Measurements from ENCODE around the gene CCDC74B.
"Not testable (repeated sequence)": the region's sequence is repeated elsewhere in the genome, so short reads cannot be mapped to it uniquely, and the experiment has no call there.

Gene CCDC74B

DNA sequence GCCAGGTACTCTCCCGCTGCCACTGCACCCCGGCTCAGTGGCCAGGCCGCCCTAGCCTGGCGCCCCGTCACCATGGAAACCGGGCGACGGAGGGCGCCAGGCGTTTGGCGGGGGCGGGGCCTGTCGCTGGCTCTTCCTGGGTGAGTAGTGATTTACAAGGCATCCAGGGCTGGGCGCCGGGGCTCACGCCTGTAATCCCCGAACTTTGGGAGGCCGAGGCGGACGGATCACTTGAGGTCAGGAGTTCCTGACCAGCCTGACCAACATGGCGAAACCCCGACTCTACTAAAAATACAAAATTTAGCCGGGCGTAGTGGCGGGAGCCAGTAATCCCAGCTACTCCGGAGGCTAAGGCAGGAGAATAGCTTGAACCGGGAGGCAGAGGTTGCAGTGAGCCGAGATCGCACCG lies at the start of gene CCDC74B:
CCDC74B (minus strand) TSS at position 107 of the 409 bp plus-strand sequence. CDS start 116 bp downstream, outside the sequence.
- not testable (repeated sequence) for DNase-seq

GRCh38 chr2:130193824-130194223 lies 48.9 kb upstream of the CCDC74B start:
- not testable (repeated sequence) for DNase-seq

DNA sequence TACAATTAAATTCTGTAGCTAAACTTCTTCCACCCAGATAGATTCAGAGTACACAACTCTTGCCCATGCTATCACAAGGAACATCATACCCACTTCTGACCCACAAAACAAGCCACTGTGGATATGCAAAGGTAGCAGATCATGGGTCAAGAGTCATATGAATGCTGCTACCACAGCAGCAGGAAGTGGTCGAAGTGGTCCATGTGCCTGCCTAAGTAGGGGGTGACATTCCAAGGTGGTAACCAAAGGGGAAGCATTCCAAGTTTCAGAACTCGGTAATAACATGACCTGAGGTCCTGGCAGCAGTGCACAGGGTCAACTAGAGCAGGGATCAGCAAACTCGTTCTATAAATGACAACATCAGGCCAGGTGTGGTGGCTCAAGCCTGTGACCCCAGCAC lies 47.5 kb upstream of the CCDC74B start:
- not testable (repeated sequence) for DNase-seq

DNA sequence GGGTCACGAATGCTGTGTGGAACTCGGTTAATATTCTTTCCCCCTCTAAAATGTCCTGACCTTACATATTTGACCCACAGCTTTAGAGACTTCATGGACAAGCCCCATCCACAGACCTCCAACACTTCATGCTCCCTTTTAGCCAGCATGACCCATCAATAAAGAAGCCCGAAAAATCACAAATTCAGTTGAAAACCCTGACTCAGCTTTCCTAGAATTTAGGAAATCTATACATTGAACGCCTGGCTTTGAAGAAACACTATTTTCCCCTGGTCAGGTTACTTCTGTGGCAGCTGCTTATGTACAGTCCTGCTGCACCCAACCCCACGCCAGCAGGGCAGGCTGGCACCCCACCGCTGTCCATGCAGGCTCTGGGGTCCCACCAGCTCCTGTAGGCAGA lies 46.4 kb upstream of the CCDC74B start:
- DNase-seq, result not testable (repeated sequence)

DNA sequence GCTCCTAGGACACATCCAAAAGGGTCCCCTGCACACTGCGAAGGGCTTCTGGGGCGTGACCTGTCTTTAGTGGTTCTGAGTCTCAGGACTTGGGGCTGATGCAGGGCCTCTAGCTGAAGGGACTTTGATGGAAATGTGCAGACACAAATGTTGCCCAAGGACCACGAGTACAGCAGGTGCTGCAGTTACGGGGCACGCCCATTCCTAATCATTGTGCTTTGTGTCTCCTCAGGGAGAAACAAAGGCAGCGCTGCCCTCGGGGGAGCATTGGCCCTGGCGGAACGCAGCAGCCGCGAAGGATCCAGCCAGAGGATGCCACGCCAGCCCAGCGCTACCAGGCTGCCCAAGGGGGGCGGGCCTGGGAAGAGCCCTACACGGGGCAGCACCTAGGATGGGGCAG lies 45.3 kb upstream of the CCDC74B start:
- no peak for DNase-seq

GRCh38 chr2:130188958-130189357 lies 44.0 kb upstream of the CCDC74B start:
- DNase-seq, result not testable (repeated sequence)

GRCh38 chr2:130187859-130188792 lies 43.2 kb upstream of the CCDC74B start:
- DNase-seq, result not testable (repeated sequence)

GRCh38 chr2:130187268-130187667 lies 42.4 kb upstream of the CCDC74B start:
- no peak for DNase-seq

GRCh38 chr2:130186391-130186790 lies 41.5 kb upstream of the CCDC74B start:
- no peak for DNase-seq

DNA sequence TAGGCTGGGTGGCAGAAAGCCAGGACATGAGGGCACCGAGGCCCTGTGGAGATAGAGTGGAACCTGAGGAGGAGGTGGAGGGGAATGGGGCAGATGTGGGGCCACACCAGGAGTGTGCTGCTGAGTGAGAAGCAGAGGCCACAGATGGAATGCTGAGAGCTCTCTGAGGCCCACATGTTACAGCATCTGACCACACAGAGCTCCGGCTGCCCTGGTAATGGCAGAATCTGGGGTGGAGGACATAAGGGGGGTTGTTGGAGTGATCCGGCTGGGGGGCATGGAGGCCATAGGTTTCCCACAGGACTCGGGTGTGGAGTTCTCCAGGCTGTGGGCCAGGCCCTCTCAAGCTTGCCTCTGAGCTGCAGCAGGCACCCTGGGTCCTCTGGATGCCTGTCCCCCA lies 41.0 kb upstream of the CCDC74B start:
- DNase-seq, result no peak

- no peak for DNase-seq
Observed at GRCh38 chr2:130185436-130185835, 40.5 kb upstream of the CCDC74B start.

DNA sequence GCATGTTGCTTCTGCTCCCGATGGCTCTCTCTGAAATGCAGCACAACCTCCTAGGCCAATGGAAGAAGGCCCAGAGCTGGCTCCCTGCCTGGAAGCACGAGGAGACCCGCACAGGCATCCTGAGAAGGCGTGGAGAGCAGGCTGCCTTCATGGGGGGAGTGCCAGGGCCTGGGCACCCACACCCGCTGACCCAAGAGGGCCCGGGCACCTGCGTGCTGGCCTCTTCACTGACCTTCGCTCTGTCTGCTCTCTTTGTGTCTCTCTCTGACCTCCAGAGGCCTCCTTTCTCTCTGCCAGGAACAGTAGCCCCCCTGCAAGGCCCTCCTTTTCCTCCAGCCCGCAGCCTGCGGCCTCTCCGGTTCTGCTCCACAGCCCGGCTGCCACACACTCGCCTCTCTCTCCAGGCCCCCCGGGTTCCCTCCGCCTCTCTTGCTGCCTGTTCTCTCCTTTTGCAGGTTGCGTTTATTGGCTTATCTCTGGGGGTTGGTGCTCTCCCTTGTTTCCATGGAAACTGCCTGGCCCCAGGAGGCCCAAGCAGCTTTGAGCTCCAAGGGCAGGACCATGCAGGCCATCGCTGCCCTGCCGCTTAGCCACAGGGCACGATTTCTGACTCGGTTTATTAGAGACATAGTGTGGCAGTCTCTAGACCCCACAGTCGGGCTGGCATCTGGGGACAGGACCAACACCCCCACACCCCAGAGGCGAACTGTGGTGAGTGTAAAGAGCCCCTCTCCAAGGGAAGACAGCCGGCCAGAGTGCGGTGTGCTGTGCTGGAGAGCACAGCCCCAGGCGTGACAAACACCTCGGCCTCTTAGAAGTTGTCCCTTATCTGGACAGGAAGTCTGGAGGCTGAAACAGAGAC lies 38.8 kb upstream of the CCDC74B start:
- DNase-seq, result no peak

GRCh38 chr2:130182826-130183511 lies 38.1 kb upstream of the CCDC74B start:
- not testable (repeated sequence) for DNase-seq

GRCh38 chr2:130181880-130182682 lies 37.2 kb upstream of the CCDC74B start, which contains the start of gene MZT2B:
Gene MZT2B, plus strand, starts transcription at chr2:130182262. Its CDS starts 21 bp downstream, at chr2:130182283.
- DNase-seq, result peak; percentile 55

GRCh38 chr2:130181325-130181879 lies 36.5 kb upstream of the CCDC74B start, which contains the start of gene SMPD4:
Gene SMPD4, minus strand, starts transcription at chr2:130181602. Its CDS starts 5,010 bp downstream, at chr2:130176592.
- peak; percentile 51 for DNase-seq

- not testable (repeated sequence) for DNase-seq
Observed at GRCh38 chr2:130180404-130181324, 35.8 kb upstream of the CCDC74B start.

GRCh38 chr2:130174866-130175265 lies 30.0 kb upstream of the CCDC74B start:
- not testable (repeated sequence) for DNase-seq

DNA sequence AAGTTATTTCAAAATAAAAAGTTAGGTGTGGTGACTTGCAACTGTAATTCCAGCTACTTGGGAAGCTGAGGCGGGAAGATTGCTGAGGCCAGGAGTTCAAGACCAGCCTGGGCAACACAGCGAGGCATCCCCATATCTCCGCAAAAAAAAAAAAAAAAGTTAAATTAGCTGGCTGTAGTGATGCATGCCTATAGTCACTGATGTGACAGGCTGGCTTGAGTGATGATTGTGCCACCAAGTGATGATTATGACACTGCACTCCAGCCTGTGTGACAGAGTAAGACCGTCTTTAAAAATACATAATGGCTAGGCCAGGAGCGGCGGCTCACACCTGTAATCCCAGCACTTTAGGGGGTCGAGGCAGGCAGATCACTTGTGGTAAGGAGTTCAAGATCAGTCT lies 25.0 kb upstream of the CCDC74B start:
- DNase-seq, result no peak

GRCh38 chr2:130169163-130169562 lies 24.3 kb upstream of the CCDC74B start:
- not testable (repeated sequence) for DNase-seq

DNA sequence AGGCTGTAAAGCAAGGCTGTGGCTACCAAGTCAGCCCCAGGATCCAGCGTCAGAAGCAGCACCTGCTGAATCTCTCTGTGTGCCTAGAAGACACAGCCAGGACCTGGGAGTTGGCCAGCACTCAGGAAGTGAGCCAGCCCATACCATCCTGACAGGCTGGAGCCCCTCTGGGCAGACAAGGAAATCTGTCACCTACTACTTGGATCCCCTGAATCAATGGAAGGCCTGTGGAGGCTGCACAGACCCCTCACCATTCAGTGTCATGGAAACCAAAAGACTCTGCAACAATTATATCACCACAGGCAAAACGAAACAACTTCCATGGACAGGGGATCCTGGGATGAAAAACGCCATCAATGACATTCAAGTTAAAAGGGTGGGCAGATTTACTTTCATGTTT lies 21.7 kb upstream of the CCDC74B start:
- DNase-seq, result not testable (repeated sequence)

Data from SHP77 treated with DMSO at 0.1 percent for 48 hours (cell line).